IPS-18c (cell line): Measurements from ENCODE around the gene BRINP2.
A peak's percentile ranks its signal among the peaks of the same experiment; 100 is the strongest.

Experiments
- H3K4me3 ChIP-seq: 2 replicates; pipeline ENCODE4 v1.7.0; 2013; ENCODE audit warnings: low read depth, mild to moderate bottlenecking, low read length, moderate library complexity; ENCODE audit not compliant: insufficient read depth
- H3K9me3 ChIP-seq: one replicate; pipeline ENCODE4 v1.6.1; 2013; ENCODE audit warnings: mild to moderate bottlenecking, low read length, moderate library complexity; ENCODE audit not compliant: control insufficient read depth, insufficient read depth

BRINP2 gene

GRCh38 chr1:177162243-177162642 lies 8.5 kb upstream of the BRINP2 start:
- H3K4me3 ChIP-seq, result no peak overlapping the region
- H3K9me3 ChIP-seq, result no peaks in the 10 kb centered on the region

- Histone ChIP-seq H3K9me3 (no peaks in the 10 kb centered on the region), H3K4me3 (peak overlapping the region; percentile 70)
Observed at GRCh38 chr1:177163844-177164379, 6.8 kb upstream of the BRINP2 start.

GRCh38 chr1:177164380-177165068 lies 6.2 kb upstream of the BRINP2 start, which contains the start of gene ASTN1:
Gene ASTN1, minus strand, starts transcription at chr1:177164712. Its CDS starts 36 bp downstream, at chr1:177164676.
- Histone ChIP-seq H3K9me3 (no peaks in the 10 kb centered on the region), H3K4me3 (peak within 1 kb of the TSS; percentile 70)

- H3K9me3 ChIP-seq, result no peaks in the 10 kb centered on the region
- peak overlapping the region; percentile 70; the same call in 1 of the 2 replicates for H3K4me3 ChIP-seq
Observed at GRCh38 chr1:177165069-177165439, 5.7 kb upstream of the BRINP2 start.

- Histone ChIP-seq H3K9me3 (no peaks in the 10 kb centered on the region), H3K4me3 (peak overlapping the region; percentile 70)
Observed at GRCh38 chr1:177171536-177172123, 872 bp downstream of the BRINP2 start.

- no peaks in the 10 kb centered on the region for H3K9me3 ChIP-seq
- H3K4me3 ChIP-seq, result no peak overlapping the region
Observed at GRCh38 chr1:177172272-177172671, 1.5 kb downstream of the BRINP2 start.

- Histone ChIP-seq H3K4me3 (no peak overlapping the region), H3K9me3 (no peaks in the 10 kb centered on the region)
Observed at GRCh38 chr1:177172866-177173265, 2.1 kb downstream of the BRINP2 start.

GRCh38 chr1:177173976-177174375 lies 3.2 kb downstream of the BRINP2 start:
- Histone ChIP-seq H3K4me3 (no peak overlapping the region), H3K9me3 (no peaks in the 10 kb centered on the region)

- H3K4me3 ChIP-seq, result no peak overlapping the region
Observed at GRCh38 chr1:177174921-177175634, 4.3 kb downstream of the BRINP2 start.

GRCh38 chr1:177181280-177181630 lies 10.5 kb downstream of the BRINP2 start:
- peak overlapping the region; percentile 59 for H3K4me3 ChIP-seq
- H3K9me3 ChIP-seq, result no peaks in the 10 kb centered on the region

More at GRCh38 chr1:177174921-177175634, 4.3 kb downstream of the BRINP2 start:
- H3K9me3 ChIP-seq, result no peaks in the 10 kb centered on the region

GRCh38 chr1:177181631-177182291 lies 11.0 kb downstream of the BRINP2 start:
- H3K9me3 ChIP-seq, result no peaks in the 10 kb centered on the region
- H3K4me3 ChIP-seq, result peak overlapping the region; percentile 59

- Histone ChIP-seq H3K9me3 (no peaks in the 10 kb centered on the region), H3K4me3 (no peak overlapping the region)
Observed at GRCh38 chr1:177183836-177184235, 13.1 kb downstream of the BRINP2 start.

- H3K9me3 ChIP-seq, result no peaks in the 10 kb centered on the region
- no peak overlapping the region for H3K4me3 ChIP-seq
Observed at GRCh38 chr1:177185209-177185608, 14.5 kb downstream of the BRINP2 start.

- Histone ChIP-seq H3K4me3 (no peak overlapping the region), H3K9me3 (no peaks in the 10 kb centered on the region)
Observed at GRCh38 chr1:177186639-177187038, 15.9 kb downstream of the BRINP2 start.

GRCh38 chr1:177190308-177190970 lies 19.7 kb downstream of the BRINP2 start:
- no peak overlapping the region for H3K4me3 ChIP-seq

GRCh38 chr1:177198243-177198642 lies 27.5 kb downstream of the BRINP2 start:
- Histone ChIP-seq H3K9me3 (no peaks in the 10 kb centered on the region), H3K4me3 (no peak overlapping the region)

More at GRCh38 chr1:177190308-177190970, 19.7 kb downstream of the BRINP2 start:
- no peaks in the 10 kb centered on the region for H3K9me3 ChIP-seq

GRCh38 chr1:177200290-177200689 lies 29.5 kb downstream of the BRINP2 start:
- Histone ChIP-seq H3K4me3 (no peak overlapping the region), H3K9me3 (no peaks in the 10 kb centered on the region)
